ENCODE results near the gene PRKG1.

Gene PRKG1

GRCh38 chr10:52208365-52208764, 1134.1 kb downstream of the PRKG1 start:
- Histone ChIP-seq H3K4me2 (ENCODE audit: low read length) (no peak overlapping the region), H3K36me3 (replicated peaks; ENCODE audit: low read depth, low read length) (no peaks in the 10 kb centered on the region), H3K4me1 (ENCODE audit: low read length) (no peaks in the 10 kb centered on the region), H3K79me2 (ENCODE audit: low read length) (no peaks in the 10 kb centered on the region), H3K9ac (ENCODE audit: low read length) (no peak overlapping the region), H3K27ac (ENCODE audit: low read length) (no peak overlapping the region), H3K9me3 (ENCODE audit: insufficient read depth, low read length) (no peaks in the 10 kb centered on the region), H3K27me3 (ENCODE audit: low read depth, low read length) (no peaks in the 10 kb centered on the region), H2AFZ (ENCODE audit: low read depth, low read length) (no peak overlapping the region), H4K20me1 (ENCODE audit: insufficient read depth, low read length) (no peaks in the 10 kb centered on the region), H3K4me3 (ENCODE audit: low read length) (no peak overlapping the region)
- TF ChIP-seq CTCF (IDR thresholded peaks at IDR 0.05; ENCODE audit: low read depth, low read length) (no peak), EZH2phosphoT487 (IDR thresholded peaks at IDR 0.05; ENCODE audit: low read depth) (no peak)

- no peaks in the 10 kb centered on the region for H3K36me3 ChIP-seq (replicated peaks; ENCODE audit: low read depth, low read length)
- no peak for TF ChIP-seq EZH2phosphoT487 (IDR thresholded peaks at IDR 0.05; ENCODE audit: low read depth)
- TF ChIP-seq CTCF (IDR thresholded peaks at IDR 0.05; ENCODE audit: low read depth, low read length) = no peak
- H3K4me1 ChIP-seq (ENCODE audit: low read length) = no peaks in the 10 kb centered on the region
- no peak overlapping the region for H3K4me2 ChIP-seq (ENCODE audit: low read length)
- no peak overlapping the region for H3K9ac ChIP-seq (ENCODE audit: low read length)
- H3K9me3 ChIP-seq (ENCODE audit: insufficient read depth, low read length) = no peaks in the 10 kb centered on the region
- no peak overlapping the region for H3K27ac ChIP-seq (ENCODE audit: low read length)
- H2AFZ ChIP-seq (ENCODE audit: low read depth, low read length) = no peak overlapping the region
- no peaks in the 10 kb centered on the region for H3K79me2 ChIP-seq (ENCODE audit: low read length)
- no peaks in the 10 kb centered on the region for H4K20me1 ChIP-seq (ENCODE audit: insufficient read depth, low read length)
- H3K4me3 ChIP-seq (ENCODE audit: low read length) = no peak overlapping the region
- H3K27me3 ChIP-seq (ENCODE audit: low read depth, low read length) = no peaks in the 10 kb centered on the region
These were observed 1135.9 kb downstream of the PRKG1 start for GRCh38 chr10:52210161-52210560.

- peaks cover 7% of the 10 kb centered on the region for H3K4me1 ChIP-seq (ENCODE audit: low read length)
- no peaks in the 10 kb centered on the region for H3K9me3 ChIP-seq (ENCODE audit: insufficient read depth, low read length)
- H3K36me3 ChIP-seq (replicated peaks; ENCODE audit: low read depth, low read length) = no peaks in the 10 kb centered on the region
- no peak overlapping the region for H3K4me2 ChIP-seq (ENCODE audit: low read length)
- no peaks in the 10 kb centered on the region for H4K20me1 ChIP-seq (ENCODE audit: insufficient read depth, low read length)
- H3K79me2 ChIP-seq (ENCODE audit: low read length) = no peaks in the 10 kb centered on the region
- no peak overlapping the region for H3K4me3 ChIP-seq (ENCODE audit: low read length)
- no peak overlapping the region for H2AFZ ChIP-seq (ENCODE audit: low read depth, low read length)
- H3K27ac ChIP-seq (ENCODE audit: low read length) = no peak overlapping the region
- TF ChIP-seq EZH2phosphoT487 (IDR thresholded peaks at IDR 0.05; ENCODE audit: low read depth) = no peak
- TF ChIP-seq CTCF (IDR thresholded peaks at IDR 0.05; ENCODE audit: low read depth, low read length) = no peak
- H3K27me3 ChIP-seq (ENCODE audit: low read depth, low read length) = no peaks in the 10 kb centered on the region
- no peak overlapping the region for H3K9ac ChIP-seq (ENCODE audit: low read length)
These were observed 1137.8 kb downstream of the PRKG1 start for GRCh38 chr10:52212062-52212461.

- no peak for TF ChIP-seq EZH2phosphoT487 (IDR thresholded peaks at IDR 0.05; ENCODE audit: low read depth)
- Histone ChIP-seq H3K36me3 (replicated peaks; ENCODE audit: low read depth, low read length) (no peaks in the 10 kb centered on the region), H3K27me3 (ENCODE audit: low read depth, low read length) (no peaks in the 10 kb centered on the region), H3K4me1 (ENCODE audit: low read length) (peaks cover 8% of the 10 kb centered on the region), H4K20me1 (ENCODE audit: insufficient read depth, low read length) (no peaks in the 10 kb centered on the region), H3K4me2 (ENCODE audit: low read length) (no peak overlapping the region), H3K9ac (ENCODE audit: low read length) (no peak overlapping the region), H3K9me3 (ENCODE audit: insufficient read depth, low read length) (no peaks in the 10 kb centered on the region), H2AFZ (ENCODE audit: low read depth, low read length) (no peak overlapping the region), H3K4me3 (ENCODE audit: low read length) (no peak overlapping the region), H3K79me2 (ENCODE audit: low read length) (no peaks in the 10 kb centered on the region), H3K27ac (ENCODE audit: low read length) (no peak overlapping the region)
These were observed 1138.5 kb downstream of the PRKG1 start for GRCh38 chr10:52212802-52213201.

GRCh38 chr10:52213321-52213752, 1139.0 kb downstream of the PRKG1 start:
- Histone ChIP-seq H2AFZ (ENCODE audit: low read depth, low read length) (no peak overlapping the region), H3K27ac (ENCODE audit: low read length) (no peak overlapping the region), H3K36me3 (replicated peaks; ENCODE audit: low read depth, low read length) (no peaks in the 10 kb centered on the region), H3K4me1 (ENCODE audit: low read length) (peaks cover 8% of the 10 kb centered on the region), H3K4me2 (ENCODE audit: low read length) (no peak overlapping the region), H3K79me2 (ENCODE audit: low read length) (no peaks in the 10 kb centered on the region), H4K20me1 (ENCODE audit: insufficient read depth, low read length) (no peaks in the 10 kb centered on the region), H3K4me3 (ENCODE audit: low read length) (no peak overlapping the region), H3K9me3 (ENCODE audit: insufficient read depth, low read length) (no peaks in the 10 kb centered on the region), H3K27me3 (ENCODE audit: low read depth, low read length) (no peaks in the 10 kb centered on the region), H3K9ac (ENCODE audit: low read length) (no peak overlapping the region)
- TF ChIP-seq CTCF (IDR thresholded peaks at IDR 0.05; ENCODE audit: low read depth, low read length) = no peak
- no peak for TF ChIP-seq EZH2phosphoT487 (IDR thresholded peaks at IDR 0.05; ENCODE audit: low read depth)

Data from OCI-LY3 (cell line).